ENCODE measurements around the gene NPLOC4. TPM values are rescaled to one million over a fixed set of nuclear protein-coding genes. Genes with fewer than 3 reads are reported as not detected.

The NPLOC4 gene
- total and polyA plus RNA-seq, 9 of the 15 experiments (the other 6 are each of a cell fraction or from before 2014, with no cell fraction given): 1.5 to 116 (median 64.5) TPM

- no peak for TF ChIP-seq MXD1 (CRISPR knock-in tag; IDR thresholded peaks at IDR 0.05; ENCODE audit: borderline replicate concordance, poor library complexity, severe bottlenecking)
- no peak for TF ChIP-seq PHF8 (IDR thresholded peaks at IDR 0.05; ENCODE audit: borderline replicate concordance, low read length)
- TF ChIP-seq MAX (CRISPR knock-in tag; IDR thresholded peaks at IDR 0.05): no peak
- no peak for TF ChIP-seq CBFB (CRISPR knock-in tag; IDR thresholded peaks at IDR 0.05)
- no peak for TF ChIP-seq SIN3B (IDR thresholded peaks at IDR 0.05; ENCODE audit: low read depth)
- no peak for TF ChIP-seq CBFA2T2 (conservative IDR thresholded peaks at IDR 0.05)
- no peak for TF ChIP-seq FOXK1 (CRISPR knock-in tag; IDR thresholded peaks at IDR 0.05; ENCODE audit: borderline replicate concordance)
- TF ChIP-seq NFE2L1 (tag; IDR thresholded peaks at IDR 0.05; ENCODE audit: borderline replicate concordance, low read depth): no peak
- TF ChIP-seq CREB3L1 (IDR thresholded peaks at IDR 0.05; ENCODE audit: borderline replicate concordance, low read depth): 0 out of 2 replicates have a peak, but pooled peaks have one; percentile 9
- TF ChIP-seq CLOCK (CRISPR knock-in tag; IDR thresholded peaks at IDR 0.05; ENCODE audit: borderline replicate concordance): no peak
- TF ChIP-seq TBL1XR1 (IDR thresholded peaks at IDR 0.05; ENCODE audit: low read length in 2 of 2): peak in 1 of 2 experiments; percentile 29; a peak in 1 of 4 replicates
- no peak for TF ChIP-seq CEBPB (tag; IDR thresholded peaks at IDR 0.05)
- no peak for TF ChIP-seq STAT5B (CRISPR knock-in tag; IDR thresholded peaks at IDR 0.05)
- TF ChIP-seq CHAMP1 (IDR thresholded peaks at IDR 0.05): no peak
- TF ChIP-seq ELF1 (tag; IDR thresholded peaks at IDR 0.05): no peak
- no peak for TF ChIP-seq DLX4 (CRISPR knock-in tag; IDR thresholded peaks at IDR 0.05)
- no peak for TF ChIP-seq BRF2 (IDR thresholded peaks at IDR 0.05; ENCODE audit: borderline replicate concordance, insufficient read depth, insufficient read length)
These were observed 124.9 kb downstream of the NPLOC4 start (continued) for GRCh38 chr17:81511804-81512561.

All from K562 (cell line).